ENCODE data around the gene RAPGEF1. TPM values are rescaled to one million over a fixed set of nuclear protein-coding genes. Genes with fewer than 3 reads are reported as not detected.

RAPGEF1 gene
- total and polyA plus RNA-seq, 9 of the 15 experiments (the other 6 are each of a cell fraction or from before 2014, with no cell fraction given), result 0.06 to 44.1 (median 19.9) TPM

GRCh38 chr9:131590449-131590848 lies 149.4 kb downstream of the RAPGEF1 start:
- Histone ChIP-seq H4K20me1 (replicated peaks; ENCODE audit: control insufficient read depth, insufficient read depth, low read length) (no peaks in the 10 kb centered on the region), H3K9ac (ENCODE audit: insufficient read depth in 1 of 2, low read depth in 2 of 2, low read length in 2 of 2) (no peak overlapping the region), H3K4me3 (no peak overlapping the region), H2AFZ (ENCODE audit: low read depth, low read length) (no peak overlapping the region), H3K9me1 (ENCODE audit: control insufficient read depth, insufficient read depth, low read length) (no peaks in the 10 kb centered on the region), H3K27ac (ENCODE audit: extremely low read depth, low read depth, low read length) (no peak overlapping the region), H3K79me2 (ENCODE audit: control insufficient read depth, insufficient read depth, low read length) (no peaks in the 10 kb centered on the region), H3K27me3 (ENCODE audit: control insufficient read depth in 2 of 2, insufficient read depth in 2 of 2, low read length in 2 of 2) (no peaks in the 10 kb centered on the region), H3K4me2 (ENCODE audit: insufficient read depth, low read length) (no peak overlapping the region), H3K4me1 (replicated peaks in 1 of 2; ENCODE audit: control insufficient read depth in 2 of 2, insufficient read depth in 2 of 2, low read length in 2 of 2) (peaks cover under 1 to 11% of the 10 kb centered on the region in 2 experiments; a peak in 3 of 5 replicates), H3K9me3 (replicated peaks; ENCODE audit: control insufficient read depth, insufficient read depth, low read depth, low read length) (no peaks in the 10 kb centered on the region), H3K36me3 (ENCODE audit: control insufficient read depth, insufficient read depth, low read length) (peaks cover 21% of the 10 kb centered on the region; the same call in 2 of the 3 replicates)
- FAIRE-seq, result no peak
- POLR2A ChIA-PET, result interaction anchor here (1.1 kb wide), 1 partner anchor 154 kb away, joined by 3 read pairs; no protein-coding TSS in a partner anchor
- ATAC-seq, result no peak
- intact Hi-C loops (cut with micrococcal nuclease), result loop anchor here (2.0 kb wide), 1 partner anchor 156 kb away; no protein-coding TSS in a partner anchor
- DNase-seq (ENCODE audit: extremely low read depth in 1 of 4, low spot score in 3 of 4), result no peak
- TF ChIP-seq FOXP4 (CRISPR knock-in tag; IDR thresholded peaks at IDR 0.05; ENCODE audit: borderline replicate concordance), result no peak
- TF ChIP-seq ZNF318 (IDR thresholded peaks at IDR 0.05; ENCODE audit: borderline replicate concordance in 1 of 2, low read depth in 1 of 2), result no peak
- TF ChIP-seq SP2 (IDR thresholded peaks at IDR 0.05; ENCODE audit: extremely low read depth, low read depth, low read length, poor library complexity, severe bottlenecking), result no peak
- no peak for TF ChIP-seq SMAD2 (IDR thresholded peaks at IDR 0.05; ENCODE audit: low read depth, low read length)
- TF ChIP-seq TCFL5 (CRISPR knock-in tag; conservative IDR thresholded peaks at IDR 0.05), result no peak
- TF ChIP-seq POLR2G (IDR thresholded peaks at IDR 0.05; ENCODE audit: low read depth, low read length), result peak; percentile 47; the same call in 1 of the 2 replicates
- TF ChIP-seq MAX (CRISPR knock-in tag; IDR thresholded peaks at IDR 0.05), result no peak
- TF ChIP-seq SAFB (IDR thresholded peaks at IDR 0.05; ENCODE audit: borderline replicate concordance, low read depth, low read length), result no peak
- WGBS (ENCODE audit: insufficient coverage, low coverage, missing lambda C conversion rate), result 88% methylated on average over 9 of the region's 13 CpGs
- BruUV-seq (replicated peaks), result no TSS peak
- CTCF ChIA-PET (ENCODE audit: low intra/inter-chr PET ratio), result interaction anchor here (0.7 to 4.0 kb wide), 4 partner anchors 146 to 157 kb away, joined by 3 to 79 read pairs (median 12); partner anchors contain the start of gene RAPGEF1
- in situ Hi-C loops (cut with MboI), result loop anchor here (5.0 kb wide), 1 partner anchor 152 kb away; the partner anchor contains the start of gene RAPGEF1
